GM12878 (cell line): ENCODE data around the gene SMIM7.

Experiments used
- EZH2 ChIP-seq: IDR thresholded peaks from 2 replicates; pipeline ENCODE4 v1.6.1; 2012; ENCODE audit warnings: low read depth, mild to moderate bottlenecking, control low read depth, inconsistent platforms, low read length, borderline replicate concordance; ENCODE audit not compliant: control insufficient read depth
- JUNB ChIP-seq: IDR thresholded peaks from 2 replicates; pipeline ENCODE4 v1.6.1; 2016; ENCODE audit warnings: antibody characterized with exemption, mild to moderate bottlenecking
- MAX ChIP-seq: IDR thresholded peaks from 2 replicates; pipeline ENCODE4 v1.6.1; 2012; ENCODE audit warnings: low read depth, low read length, improper control_type of control experiment
- NFIC ChIP-seq: IDR thresholded peaks from 2 replicates; pipeline ENCODE4 v1.6.1; 2012; ENCODE audit warnings: low read depth, mild to moderate bottlenecking, inconsistent platforms, low read length, moderate library complexity
- POLR2A ChIP-seq: IDR thresholded peaks from 2 replicates; pipeline ENCODE4 v1.6.1; 2011; ENCODE audit warnings: low read depth, mild to moderate bottlenecking, low read length
- POLR2AphosphoS5 ChIP-seq: IDR thresholded peaks from 2 replicates; pipeline ENCODE4 v1.6.1; 2011; ENCODE audit warnings: mild to moderate bottlenecking, low read length, inconsistent platforms
- SPI1 ChIP-seq: IDR thresholded peaks from 2 replicates; pipeline ENCODE4 v1.6.1; 2011; ENCODE audit warnings: low read depth, mild to moderate bottlenecking, low read length, moderate library complexity, borderline replicate concordance; ENCODE audit not compliant: insufficient read depth
- SRF ChIP-seq, 2 experiments: IDR thresholded peaks; 2 replicates each; pipeline ENCODE4 v1.6.1; 2011; ENCODE audit warnings: low read depth in 2 of 2, low read length in 2 of 2, mild to moderate bottlenecking in 1 of 2, moderate library complexity in 1 of 2
- ZBED1 ChIP-seq: IDR thresholded peaks from 2 replicates; pipeline ENCODE4 v1.6.1; 2016; ENCODE audit warnings: borderline replicate concordance
- ZBTB33 ChIP-seq: fragments of 450-650 bp; IDR thresholded peaks from 2 replicates; pipeline ENCODE4 v1.6.1; 2017; ENCODE audit warnings: mild to moderate bottlenecking
- TF ChIP-seq, protein P1 (sequence below), 3 experiments: IDR thresholded peaks in 2 of 3; conservative IDR thresholded peaks in 1 of 3; 2 replicates each; pipeline ENCODE4 v1.5.1; 2011; ENCODE audit warnings: low read depth in 3 of 3, low read length in 3 of 3, mild to moderate bottlenecking in 3 of 3, control low read depth in 2 of 3, moderate library complexity in 2 of 3, inconsistent platforms in 1 of 3, mixed read lengths in 1 of 3; ENCODE audit not compliant: control insufficient read depth in 2 of 3, insufficient read depth in 1 of 3; ENCODE audit errors: extremely low read depth in 1 of 3

GRCh38 chr19:16631465-16631864, 28.5 kb downstream of the SMIM7 start:
- TF ChIP-seq ZBTB33 (no peak), EZH2 (no peak), POLR2A (no peak), SPI1 (no peak), ZBED1 (no peak), MAX (no peak), NFIC (no peak), JUNB (no peak), POLR2AphosphoS5 (no peak), SRF (IDR thresholded peaks at IDR 0.05; ENCODE audit: low read depth in 2 of 2, low read length in 2 of 2) (no peak)
- TF ChIP-seq, protein P1, sequence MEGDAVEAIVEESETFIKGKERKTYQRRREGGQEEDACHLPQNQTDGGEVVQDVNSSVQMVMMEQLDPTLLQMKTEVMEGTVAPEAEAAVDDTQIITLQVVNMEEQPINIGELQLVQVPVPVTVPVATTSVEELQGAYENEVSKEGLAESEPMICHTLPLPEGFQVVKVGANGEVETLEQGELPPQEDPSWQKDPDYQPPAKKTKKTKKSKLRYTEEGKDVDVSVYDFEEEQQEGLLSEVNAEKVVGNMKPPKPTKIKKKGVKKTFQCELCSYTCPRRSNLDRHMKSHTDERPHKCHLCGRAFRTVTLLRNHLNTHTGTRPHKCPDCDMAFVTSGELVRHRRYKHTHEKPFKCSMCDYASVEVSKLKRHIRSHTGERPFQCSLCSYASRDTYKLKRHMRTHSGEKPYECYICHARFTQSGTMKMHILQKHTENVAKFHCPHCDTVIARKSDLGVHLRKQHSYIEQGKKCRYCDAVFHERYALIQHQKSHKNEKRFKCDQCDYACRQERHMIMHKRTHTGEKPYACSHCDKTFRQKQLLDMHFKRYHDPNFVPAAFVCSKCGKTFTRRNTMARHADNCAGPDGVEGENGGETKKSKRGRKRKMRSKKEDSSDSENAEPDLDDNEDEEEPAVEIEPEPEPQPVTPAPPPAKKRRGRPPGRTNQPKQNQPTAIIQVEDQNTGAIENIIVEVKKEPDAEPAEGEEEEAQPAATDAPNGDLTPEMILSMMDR (IDR thresholded peaks at IDR 0.05 in 2 of 3, conservative IDR thresholded peaks at IDR 0.05 in 1 of 3; ENCODE audit: control insufficient read depth in 2 of 3, extremely low read depth in 1 of 3, insufficient read depth in 1 of 3, low read depth in 3 of 3, low read length in 3 of 3), result no peak
